Sigmoid colon (tissue), 7 donors: Measurements from ENCODE around the gene HPGD. TPM values are rescaled to one million over a fixed set of nuclear protein-coding genes. Genes with fewer than 3 reads are reported as not detected.
A peak's percentile ranks its signal among the peaks of the same experiment; 100 is the strongest.

ENCODE experiments used
- DNase-seq: peaks from one replicate; pipeline ENCODE4 v3.0.0-alpha.2; 2019
- H3K27ac ChIP-seq, 4 donors: fragments of 200-600 bp; sonication (generic); one replicate each; pipeline ENCODE4 v1.5.1; 2016 to 2019; ENCODE audit warnings: mild to moderate bottlenecking in 1 of 4
- H3K27me3 ChIP-seq, 3 donors: fragments of 200-600 bp; sonication (generic); one replicate each; pipeline ENCODE4 v1.5.1; 2019; ENCODE audit warnings: mild to moderate bottlenecking in 1 of 3
- H3K36me3 ChIP-seq, 4 donors: fragments of 200-600 bp; sonication (generic); one replicate each; pipeline ENCODE4 v1.5.1; 2016 to 2019
- H3K4me1 ChIP-seq, 4 donors: fragments of 200-600 bp; sonication (generic); one replicate each; pipeline ENCODE4 v1.5.1; 2017 to 2019
- H3K4me3 ChIP-seq, 4 donors: fragments of 200-600 bp; sonication (generic); one replicate each; pipeline ENCODE4 v1.5.1; 2017 to 2019; ENCODE audit warnings: mild to moderate bottlenecking in 2 of 4, moderate library complexity in 1 of 4
- H3K9me3 ChIP-seq, 4 donors: fragments of 200-600 bp in 3 of 4; sonication (generic) in 3 of 4; one replicate each; pipeline versions ENCODE4 v1.5.1 to v1.6.1; 2013 to 2019
- CTCF ChIP-seq, 4 experiments: fragments of 450-650 bp in 3 of 4; fragments of 200-600 bp in 1 of 4; IDR thresholded peaks; one replicate each; pipeline ENCODE4 v1.5.1; 2016 to 2019; ENCODE audit warnings: antibody characterized with exemption in 4 of 4, mild to moderate bottlenecking in 3 of 4, moderate library complexity in 2 of 4
- EP300 ChIP-seq, 4 donors: sonication (generic); formaldehyde crosslinking; IDR thresholded peaks; one replicate each; pipeline ENCODE4 v1.6.1; 2017; ENCODE audit warnings: antibody characterized with exemption in 4 of 4
- POLR2A ChIP-seq, 2 donors: fragments of 450-650 bp; IDR thresholded peaks; one replicate each; pipeline ENCODE4 v1.6.1; 2016; ENCODE audit warnings: antibody characterized with exemption in 2 of 2, mild to moderate bottlenecking in 2 of 2, moderate library complexity in 2 of 2
- POLR2AphosphoS5 ChIP-seq, 4 donors: sonication (generic); formaldehyde crosslinking; IDR thresholded peaks; one replicate each; pipeline ENCODE4 v1.6.1; 2017; ENCODE audit warnings: antibody characterized with exemption in 4 of 4
- WGBS, 2 donors: extraction: QIAGEN DNeasy Blood & Tissue Kit; methylation state at CpG; one replicate each; pipeline ENCODE4 v1.1.7; 2013; 5-methylcytosine and 5-hydroxymethylcytosine counted together
- intact Hi-C: fragments of 100-400 bp; cut with DNase I; formaldehyde crosslinking; loops from one replicate; pipeline ENCODE4 v1.15.1; 2023
- polyA plus RNA-seq, 3 donors: library from polyadenylated mRNA; stranded (reverse); fragments of 200-250 nt; gene quantifications; one replicate each; pipeline ENCODE4 v1.2.3, GENCODE V29; 2013
- total RNA-seq, 4 donors: library from RNA; depleted of rRNA; stranded (reverse); fragments of >200 nt; gene quantifications; one replicate each; pipeline ENCODE4 v1.1.0, GENCODE V29; 2016
- donor health status: healthy with polysubstance abuse.
- donor health status: Bipolar disorder and iron deficiency.
- donor health status: healthy.

Gene HPGD
- total and polyA plus RNA-seq, 7 donors = 71.9 to 659 (median 166) TPM

DNA sequence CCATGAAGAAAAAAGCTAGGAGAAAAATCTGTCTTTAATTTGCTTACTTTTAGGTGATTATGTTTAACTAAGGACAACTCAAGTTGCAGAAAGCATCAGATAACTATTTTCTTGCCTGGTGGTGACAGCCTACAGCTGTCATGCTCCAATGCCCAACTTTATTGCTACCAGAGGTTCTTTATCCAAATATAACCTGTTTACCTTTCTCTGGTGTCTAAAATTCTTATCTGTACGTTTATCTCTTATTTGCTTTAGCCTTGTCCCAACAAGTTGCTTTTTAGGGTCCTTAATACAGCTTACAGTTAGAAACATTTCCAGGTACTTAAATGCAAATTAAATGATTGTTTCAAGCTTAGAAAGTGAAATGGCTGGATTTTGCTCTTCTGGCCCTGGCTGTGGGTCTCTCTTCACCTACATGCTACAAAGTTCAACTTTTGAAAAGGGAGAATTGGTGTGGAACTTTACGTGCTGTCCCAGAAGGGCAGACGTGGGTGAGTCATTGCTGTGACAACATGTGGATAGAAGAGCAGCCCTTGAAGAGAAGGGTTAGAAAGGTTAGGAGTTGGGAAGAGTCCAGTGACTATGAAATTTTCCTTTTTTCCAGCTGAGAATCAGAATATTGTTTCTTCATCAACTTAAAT is 60.7 kb downstream of the HPGD start:
- no peaks in the 10 kb centered on the region for H3K36me3 ChIP-seq
- 12 to 56% methylated on average over 3 of the region's 3 CpGs for WGBS, 2 donors
- no peak for DNase-seq
- intact Hi-C loops = no loop called here
- peaks cover 0 to 7% (median 0%) of the 10 kb centered on the region in 4 donors for H3K9me3 ChIP-seq
- no peaks in the 10 kb centered on the region for H3K27me3 ChIP-seq
- TF ChIP-seq CTCF (IDR thresholded peaks at IDR 0.05) (no peak), POLR2AphosphoS5 (IDR thresholded peaks at IDR 0.05) (no peak), POLR2A (IDR thresholded peaks at IDR 0.05) (no peak), EP300 (IDR thresholded peaks at IDR 0.05) (no peak)
- peaks cover 0 to 45% (median 18%) of the 10 kb centered on the region in 4 donors for H3K4me1 ChIP-seq
- H3K27ac ChIP-seq = peak overlapping the region in 3 of 4 donors; percentile 3 to 36 (median 11)
- H3K4me3 ChIP-seq = no peak overlapping the region

DNA sequence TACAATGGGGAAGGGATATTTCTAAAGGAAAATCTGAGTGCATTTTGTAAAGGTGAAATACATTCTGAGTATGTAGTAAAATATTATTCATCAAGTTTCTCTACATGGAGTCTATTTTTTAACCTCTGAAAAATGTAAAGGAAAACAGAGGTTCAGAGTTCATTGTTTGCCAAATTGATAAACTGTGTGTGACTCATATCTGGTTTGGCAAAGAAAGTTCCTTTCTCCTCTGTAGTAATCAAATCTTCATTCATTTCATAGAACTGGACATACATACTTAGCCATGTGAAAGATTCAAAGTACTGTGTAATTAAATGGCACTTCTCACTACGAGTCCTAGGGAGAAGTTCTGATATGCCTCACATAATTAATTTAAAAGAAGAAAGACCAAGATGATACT is 61.6 kb downstream of the HPGD start:
- DNase-seq = no peak
- peak overlapping the region in 1 of 4 donors; percentile 11 for H3K27ac ChIP-seq
- 14 to 71% methylated on average over 1 of the region's 1 CpG for WGBS, 2 donors
- no peak overlapping the region for H3K4me3 ChIP-seq
- peaks cover 0 to 7% (median 0%) of the 10 kb centered on the region in 4 donors for H3K9me3 ChIP-seq
- TF ChIP-seq POLR2A (IDR thresholded peaks at IDR 0.05) (no peak), POLR2AphosphoS5 (IDR thresholded peaks at IDR 0.05) (no peak), CTCF (IDR thresholded peaks at IDR 0.05) (no peak), EP300 (IDR thresholded peaks at IDR 0.05) (no peak)
- intact Hi-C loops = no loop called here
- H3K27me3 ChIP-seq = no peaks in the 10 kb centered on the region
- H3K36me3 ChIP-seq = no peaks in the 10 kb centered on the region
- H3K4me1 ChIP-seq = peaks cover 0 to 54% (median 27%) of the 10 kb centered on the region in 4 donors

DNA sequence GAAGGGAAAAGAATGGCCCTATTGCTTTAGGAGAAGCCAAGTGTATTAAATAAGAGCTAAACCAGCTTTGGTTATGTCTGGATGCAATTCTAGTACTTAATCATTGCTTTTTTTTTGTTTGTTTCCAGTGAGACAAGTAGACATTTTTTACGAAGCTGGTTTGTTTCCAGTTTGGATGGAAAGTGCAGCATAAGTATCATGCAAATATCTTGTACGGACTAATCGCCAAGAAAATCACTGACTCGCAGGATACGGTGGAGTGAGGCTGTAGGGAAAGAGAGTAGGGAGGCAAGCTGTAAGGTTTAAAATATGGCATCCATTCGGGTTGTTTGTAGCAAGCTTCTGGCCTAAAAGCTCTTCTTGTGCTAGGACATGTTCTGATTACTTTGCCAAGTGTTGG is 64.8 kb downstream of the HPGD start:
- Histone ChIP-seq H3K36me3 (no peaks in the 10 kb centered on the region), H3K4me1 (peaks cover 0 to 82% (median 43%) of the 10 kb centered on the region in 4 donors), H3K27me3 (no peaks in the 10 kb centered on the region), H3K4me3 (no peak overlapping the region), H3K27ac (peak overlapping the region; percentile 56 to 75 (median 64)), H3K9me3 (no peaks in the 10 kb centered on the region)
- intact Hi-C loops = loop anchor here (1.0 to 10.0 kb wide), 2 partner anchors 65 to 233 kb away; partner anchors contain the start of gene HPGD
- WGBS, 2 donors = 80 to 87% methylated on average over 6 of the region's 6 CpGs
- peak; percentile 66 to 94 (median 82) for TF ChIP-seq POLR2AphosphoS5 (IDR thresholded peaks at IDR 0.05)
- TF ChIP-seq EP300 (IDR thresholded peaks at IDR 0.05) = peak in 1 of 4 donors; percentile 41
- TF ChIP-seq CTCF (IDR thresholded peaks at IDR 0.05) = no peak
- TF ChIP-seq POLR2A (IDR thresholded peaks at IDR 0.05) = no peak
- peak; percentile 75 for DNase-seq

DNA sequence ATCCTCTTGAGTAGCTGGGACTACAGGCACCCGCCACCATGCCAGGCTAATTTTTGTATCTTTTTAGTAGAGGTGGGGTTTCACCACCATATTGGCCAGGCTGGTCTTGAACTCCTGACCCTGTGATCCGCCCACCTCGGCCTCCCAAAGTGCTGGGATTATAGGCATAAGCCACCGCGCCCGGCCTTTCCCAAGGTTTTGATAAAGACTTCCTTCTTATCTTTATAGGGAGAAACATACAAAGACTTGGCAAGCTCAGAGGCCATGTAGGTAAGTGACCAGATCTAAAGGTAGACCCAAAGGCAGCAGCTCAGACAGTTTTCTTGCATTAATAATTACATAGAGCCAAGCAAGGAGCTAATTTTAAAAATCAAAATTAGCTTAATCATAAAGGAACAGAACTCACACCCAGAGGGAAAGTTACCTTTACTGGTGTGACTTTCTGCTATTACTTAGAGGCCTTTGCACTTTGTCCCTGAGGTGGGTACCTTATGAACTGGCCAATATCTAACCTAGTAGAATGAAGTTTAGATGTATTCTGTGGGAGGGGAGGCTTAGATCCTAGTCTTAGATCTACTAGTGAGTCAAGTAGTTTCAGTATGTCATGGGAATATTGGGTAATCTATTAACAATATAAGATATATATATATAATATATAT is 67.3 kb downstream of the HPGD start:
- 31 to 66% methylated on average over 6 of the region's 6 CpGs for WGBS, 2 donors
- intact Hi-C loops = loop anchor here (5.0 to 10.0 kb wide), 2 partner anchors 230 to 1493 kb away; no protein-coding TSS in a partner anchor
- H3K27me3 ChIP-seq = no peaks in the 10 kb centered on the region
- H3K4me3 ChIP-seq = no peak overlapping the region
- H3K4me1 ChIP-seq = peaks cover 0 to 88% (median 63%) of the 10 kb centered on the region in 4 donors
- no peaks in the 10 kb centered on the region for H3K36me3 ChIP-seq
- no peaks in the 10 kb centered on the region for H3K9me3 ChIP-seq
- H3K27ac ChIP-seq = peak overlapping the region in 3 of 4 donors; percentile 18 to 47 (median 30)
- no peak for DNase-seq
- TF ChIP-seq CTCF (IDR thresholded peaks at IDR 0.05) (no peak), POLR2AphosphoS5 (IDR thresholded peaks at IDR 0.05) (no peak), POLR2A (IDR thresholded peaks at IDR 0.05) (no peak), EP300 (IDR thresholded peaks at IDR 0.05) (no peak)
